KMS-11 (cell line): ENCODE data around the gene PHACTR1.

ENCODE experiments used
- H2AFZ ChIP-seq: fragments of 200-600 bp; sonication (generic); 2 replicates; pipeline ENCODE4 v1.6.1; 2016; ENCODE audit warnings: antibody characterized with exemption, mixed run types, low read depth
- H3K27ac ChIP-seq: fragments of 200-600 bp; sonication (generic); 2 replicates; pipeline ENCODE4 v1.6.1; 2016; ENCODE audit warnings: mild to moderate bottlenecking, mixed run types
- H3K27me3 ChIP-seq: fragments of 200-600 bp; sonication (generic); 2 replicates; pipeline ENCODE4 v1.6.1; 2017; ENCODE audit warnings: mild to moderate bottlenecking, low read depth, mixed run types, moderate library complexity; ENCODE audit not compliant: insufficient read depth
- H3K36me3 ChIP-seq: fragments of 200-600 bp; sonication (generic); 2 replicates; pipeline ENCODE4 v1.6.1; 2017; ENCODE audit warnings: mild to moderate bottlenecking, mixed run types; ENCODE audit not compliant: insufficient read depth
- H3K4me1 ChIP-seq: fragments of 200-600 bp; sonication (generic); 2 replicates; pipeline ENCODE4 v1.6.1; 2016; ENCODE audit warnings: mild to moderate bottlenecking, low read depth, mixed run types; ENCODE audit not compliant: poor library complexity, severe bottlenecking
- H3K4me2 ChIP-seq: fragments of 200-600 bp; sonication (generic); 2 replicates; pipeline ENCODE4 v1.7.0; 2016; ENCODE audit warnings: mild to moderate bottlenecking, mixed run types
- H3K4me3 ChIP-seq: fragments of 200-600 bp; sonication (generic); IDR thresholded peaks from 2 replicates; pipeline ENCODE4 v1.6.1; 2017; ENCODE audit warnings: low read depth, low read length, mixed read lengths; ENCODE audit not compliant: insufficient read depth
- H3K79me2 ChIP-seq: fragments of 200-600 bp; sonication (generic); 2 replicates; pipeline ENCODE4 v1.6.1; 2016; ENCODE audit warnings: low read depth, mixed run types; ENCODE audit not compliant: insufficient read depth
- H3K9ac ChIP-seq: fragments of 200-600 bp; sonication (generic); 2 replicates; pipeline ENCODE4 v1.6.1; 2016; ENCODE audit warnings: mild to moderate bottlenecking, mixed run types
- H4K20me1 ChIP-seq: fragments of 200-600 bp; sonication (generic); 2 replicates; pipeline ENCODE4 v1.6.1; 2016; ENCODE audit warnings: mild to moderate bottlenecking, mixed run types; ENCODE audit not compliant: insufficient read depth
- TF ChIP-seq, protein P1 (sequence below): fragments of 200-600 bp; sonication (generic); conservative IDR thresholded peaks from 2 replicates; pipeline ENCODE4 v1.6.1; 2017; ENCODE audit warnings: low read depth, mild to moderate bottlenecking, antibody characterized with exemption, low read length, moderate library complexity, mixed read lengths

Gene PHACTR1

DNA sequence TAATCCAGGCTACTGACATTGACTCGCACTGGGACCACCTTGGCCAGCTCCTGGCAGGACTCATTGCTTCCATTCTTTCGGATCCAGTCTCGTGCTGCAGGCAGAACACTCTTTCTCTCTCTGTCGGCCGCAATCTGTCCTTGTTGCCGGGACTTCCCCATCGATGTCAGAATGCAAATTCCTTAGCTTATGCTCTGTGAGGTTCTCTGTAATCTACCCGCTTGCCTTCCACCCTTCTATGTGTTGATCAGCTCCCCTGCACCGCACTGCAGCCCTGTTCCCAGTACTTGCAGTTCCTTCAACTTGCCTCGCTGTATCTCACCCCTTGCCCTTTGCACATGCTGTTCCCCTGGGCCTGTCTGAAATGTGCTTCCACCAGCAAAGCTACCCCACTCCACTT is 182.0 kb downstream of the PHACTR1 start:
- H3K4me2 ChIP-seq: no peak overlapping the region
- H3K4me1 ChIP-seq: no peaks in the 10 kb centered on the region
- no peaks in the 10 kb centered on the region for H3K79me2 ChIP-seq
- TF ChIP-seq, protein P1, sequence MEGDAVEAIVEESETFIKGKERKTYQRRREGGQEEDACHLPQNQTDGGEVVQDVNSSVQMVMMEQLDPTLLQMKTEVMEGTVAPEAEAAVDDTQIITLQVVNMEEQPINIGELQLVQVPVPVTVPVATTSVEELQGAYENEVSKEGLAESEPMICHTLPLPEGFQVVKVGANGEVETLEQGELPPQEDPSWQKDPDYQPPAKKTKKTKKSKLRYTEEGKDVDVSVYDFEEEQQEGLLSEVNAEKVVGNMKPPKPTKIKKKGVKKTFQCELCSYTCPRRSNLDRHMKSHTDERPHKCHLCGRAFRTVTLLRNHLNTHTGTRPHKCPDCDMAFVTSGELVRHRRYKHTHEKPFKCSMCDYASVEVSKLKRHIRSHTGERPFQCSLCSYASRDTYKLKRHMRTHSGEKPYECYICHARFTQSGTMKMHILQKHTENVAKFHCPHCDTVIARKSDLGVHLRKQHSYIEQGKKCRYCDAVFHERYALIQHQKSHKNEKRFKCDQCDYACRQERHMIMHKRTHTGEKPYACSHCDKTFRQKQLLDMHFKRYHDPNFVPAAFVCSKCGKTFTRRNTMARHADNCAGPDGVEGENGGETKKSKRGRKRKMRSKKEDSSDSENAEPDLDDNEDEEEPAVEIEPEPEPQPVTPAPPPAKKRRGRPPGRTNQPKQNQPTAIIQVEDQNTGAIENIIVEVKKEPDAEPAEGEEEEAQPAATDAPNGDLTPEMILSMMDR: no peak
- no peak overlapping the region for H2AFZ ChIP-seq
- H3K36me3 ChIP-seq: no peaks in the 10 kb centered on the region
- no peaks in the 10 kb centered on the region for H4K20me1 ChIP-seq
- no peak overlapping the region for H3K4me3 ChIP-seq
- H3K27me3 ChIP-seq: no peaks in the 10 kb centered on the region
- no peak overlapping the region for H3K9ac ChIP-seq
- no peak overlapping the region for H3K27ac ChIP-seq

DNA sequence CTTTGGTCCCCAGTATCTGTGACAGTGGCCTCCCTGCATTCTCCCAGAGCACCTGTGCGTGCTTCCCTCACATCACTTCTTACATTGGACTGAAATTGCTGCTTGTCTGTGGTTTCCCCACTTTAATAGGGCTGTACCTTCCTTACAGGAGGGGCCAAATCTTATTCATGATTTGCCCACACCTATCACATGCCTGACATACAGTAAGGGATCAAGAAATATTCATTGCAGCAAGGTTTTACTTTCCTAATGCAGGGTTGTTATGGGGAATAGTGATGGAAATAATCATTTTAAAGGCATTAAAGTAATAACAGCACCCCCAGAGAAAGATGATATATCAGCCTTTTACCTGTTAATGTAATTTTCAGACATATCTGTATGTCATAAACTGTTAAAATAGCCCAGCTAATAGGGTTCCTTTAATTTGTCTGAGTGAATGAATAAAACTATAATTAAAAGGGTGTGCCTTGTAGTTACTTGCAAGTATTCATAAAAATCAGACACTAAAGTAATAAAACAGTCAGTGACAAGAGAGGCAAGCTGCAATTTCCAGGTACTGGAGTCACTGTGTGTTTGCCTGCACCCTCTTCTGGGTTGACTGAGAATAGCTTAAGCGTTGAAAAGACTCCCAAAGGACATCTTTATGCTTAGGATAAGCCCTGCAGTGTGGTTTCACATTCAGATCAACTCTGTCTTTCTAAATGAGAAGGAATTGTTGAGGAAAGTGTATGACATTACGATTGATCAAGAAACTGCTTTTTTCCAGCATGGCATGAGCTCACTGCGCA is 182.7 kb downstream of the PHACTR1 start:
- no peak overlapping the region for H3K9ac ChIP-seq
- H3K27me3 ChIP-seq: no peaks in the 10 kb centered on the region
- H2AFZ ChIP-seq: no peak overlapping the region
- no peaks in the 10 kb centered on the region for H4K20me1 ChIP-seq
- no peak overlapping the region for H3K4me3 ChIP-seq
- no peaks in the 10 kb centered on the region for H3K79me2 ChIP-seq
- H3K4me1 ChIP-seq: no peaks in the 10 kb centered on the region
- no peaks in the 10 kb centered on the region for H3K36me3 ChIP-seq
- H3K27ac ChIP-seq: no peak overlapping the region
- no peak overlapping the region for H3K4me2 ChIP-seq
- TF ChIP-seq, protein P1: no peak

DNA sequence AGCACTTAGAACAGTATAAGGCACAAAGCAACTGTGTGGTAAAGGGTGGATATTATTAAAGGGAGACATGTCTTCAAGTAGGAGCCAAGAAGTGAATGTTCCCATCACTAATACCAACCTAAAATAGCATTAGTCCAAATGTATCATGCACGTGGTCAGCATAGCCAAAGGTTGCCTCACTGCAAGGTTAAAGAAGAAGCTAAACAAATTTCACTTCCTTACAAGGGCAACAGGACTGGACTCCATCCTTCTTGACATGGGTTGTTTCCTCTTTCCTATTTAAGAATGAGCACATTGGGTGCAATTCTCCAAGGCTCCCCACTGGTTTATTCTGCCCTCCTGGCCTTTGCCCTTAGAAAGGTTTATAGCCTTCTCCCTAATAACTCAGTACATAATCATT is 186.7 kb downstream of the PHACTR1 start:
- H3K4me2 ChIP-seq: no peak overlapping the region
- no peak overlapping the region for H3K27ac ChIP-seq
- no peaks in the 10 kb centered on the region for H3K79me2 ChIP-seq
- no peaks in the 10 kb centered on the region for H4K20me1 ChIP-seq
- H3K4me3 ChIP-seq: no peak overlapping the region
- H2AFZ ChIP-seq: no peak overlapping the region
- no peaks in the 10 kb centered on the region for H3K27me3 ChIP-seq
- TF ChIP-seq, protein P1: no peak
- no peaks in the 10 kb centered on the region for H3K36me3 ChIP-seq
- H3K9ac ChIP-seq: no peak overlapping the region
- no peaks in the 10 kb centered on the region for H3K4me1 ChIP-seq

DNA sequence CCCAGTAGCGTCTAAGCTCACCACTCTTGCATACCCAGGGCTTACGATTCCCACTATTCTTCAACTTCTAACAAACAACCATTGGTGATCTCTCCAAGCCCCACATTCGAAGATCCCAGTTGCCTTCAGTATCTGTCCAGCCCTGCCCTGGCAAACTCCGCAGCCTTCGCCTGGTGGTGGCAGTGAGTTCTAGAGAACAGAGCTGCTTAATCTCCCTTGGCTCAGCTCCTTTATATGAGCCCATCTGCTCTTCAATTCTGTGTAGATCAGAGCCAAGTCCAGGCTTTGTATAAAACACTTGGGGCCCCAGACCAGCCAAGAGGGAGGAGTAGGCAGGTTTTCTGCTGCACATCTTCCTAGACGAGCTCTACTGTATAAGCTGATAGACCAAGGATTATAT is 193.3 kb downstream of the PHACTR1 start:
- TF ChIP-seq, protein P1: no peak
- H4K20me1 ChIP-seq: no peaks in the 10 kb centered on the region
- H3K9ac ChIP-seq: no peak overlapping the region
- no peak overlapping the region for H3K4me3 ChIP-seq
- H2AFZ ChIP-seq: no peak overlapping the region
- H3K4me2 ChIP-seq: no peak overlapping the region
- no peak overlapping the region for H3K27ac ChIP-seq
- H3K4me1 ChIP-seq: no peaks in the 10 kb centered on the region
- no peaks in the 10 kb centered on the region for H3K27me3 ChIP-seq
- H3K36me3 ChIP-seq: no peaks in the 10 kb centered on the region
- H3K79me2 ChIP-seq: no peaks in the 10 kb centered on the region
